Activated CD8-positive, alpha-beta T cell treated with anti-CD3 and anti-CD28 coated beads, Interleukin-2, amount 10 ng/mL, durations not matched to agents 7 days and 5 days (primary cell): ENCODE data around the gene EPS15. TPM values are rescaled to one million over a fixed set of nuclear protein-coding genes. Genes with fewer than 3 reads are reported as not detected.

Source experiments
- ATAC-seq: fragments of 150-1000 bp; cut with Tn5 transposase; one replicate; pipeline ENCODE4 v1.10.0; 2021; ENCODE audit warnings: moderate library complexity
- CTCF ChIA-PET: fragments of 350-600 bp; sonication (Branson Sonifier 250); formaldehyde crosslinking; loops from one replicate; lab custom pipeline; 2021; ENCODE audit warnings: antibody characterized with exemption; lab: Charles Lee
- POLR2A ChIA-PET: fragments of 350-600 bp; sonication (Branson Sonifier 250); formaldehyde crosslinking; loops from one replicate; lab custom pipeline; 2021; ENCODE audit warnings: antibody characterized with exemption; lab: Charles Lee
- DNase-seq: peaks from one replicate; pipeline ENCODE4 v3.0.0-alpha.2; 2020
- H3K27ac Mint-ChIP-seq: one replicate; pipeline ENCODE4 v1.8.0; 2021; ENCODE audit warnings: mild to moderate bottlenecking, mixed read lengths
- H3K27me3 Mint-ChIP-seq: one replicate; pipeline ENCODE4 v1.8.0; 2021; ENCODE audit warnings: low read depth, mixed read lengths
- H3K36me3 Mint-ChIP-seq: one replicate; pipeline ENCODE4 v1.8.0; 2021; ENCODE audit warnings: low read depth, mixed read lengths
- H3K4me1 Mint-ChIP-seq: one replicate; pipeline ENCODE4 v1.8.0; 2021; ENCODE audit warnings: low read depth, mixed read lengths
- H3K4me3 Mint-ChIP-seq: one replicate; pipeline ENCODE4 v1.8.0; 2021; ENCODE audit warnings: mild to moderate bottlenecking, mixed read lengths
- H3K9me3 Mint-ChIP-seq: one replicate; pipeline ENCODE4 v1.8.0; 2022; ENCODE audit warnings: mixed read lengths; ENCODE audit not compliant: insufficient read depth
- total RNA-seq, 2 experiments: library from RNA; stranded (reverse); gene quantifications; one replicate each; pipeline ENCODE4 v1.2.3, GENCODE V29; 2021

Gene EPS15
- total RNA-seq, 2 experiments from 2014 or later: 57.2 to 58.4 TPM

- Mint-ChIP-seq H3K9me3 (no peaks in the 10 kb centered on the region), H3K27me3 (peaks cover 7% of the 10 kb centered on the region), H3K4me3 (no peak overlapping the region), H3K4me1 (peaks cover 17% of the 10 kb centered on the region), H3K27ac (peak overlapping the region; percentile 21), H3K36me3 (no peaks in the 10 kb centered on the region)
- CTCF ChIA-PET: no interaction called here
- no peak for ATAC-seq
- no peak for DNase-seq
- POLR2A ChIA-PET: no interaction called here
Observed at GRCh38 chr1:51316113-51316845, 202.8 kb downstream of the EPS15 start.

DNA sequence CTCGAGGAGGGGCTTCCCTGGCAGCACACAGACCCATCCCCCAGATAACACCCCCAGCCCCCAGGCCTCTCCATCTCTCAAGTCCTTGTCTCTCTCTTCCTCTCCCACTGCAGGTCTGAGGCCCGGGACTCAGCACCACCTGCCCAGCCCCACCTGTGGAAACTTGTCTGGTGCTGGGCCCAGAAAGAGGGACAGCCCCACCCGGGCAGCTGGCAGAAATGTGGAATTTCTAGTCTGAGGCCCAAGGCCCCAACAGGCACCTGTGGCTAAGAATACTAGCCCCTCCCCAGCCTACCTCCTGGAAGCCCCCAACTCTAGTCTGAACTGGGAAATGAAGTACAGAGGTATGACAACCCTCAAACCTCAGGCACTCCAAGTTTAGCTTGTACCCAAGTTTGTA is 204.1 kb downstream of the EPS15 start:
- H3K9me3 Mint-ChIP-seq: no peaks in the 10 kb centered on the region
- H3K36me3 Mint-ChIP-seq: no peaks in the 10 kb centered on the region
- no peak overlapping the region for H3K27ac Mint-ChIP-seq
- no peak overlapping the region for H3K4me3 Mint-ChIP-seq
- ATAC-seq (no peak), DNase-seq (no peak)
- ChIA-PET CTCF (interaction anchor here (0.7 kb wide), 1 partner anchor 18 kb away, joined by 3 read pairs; no protein-coding TSS in a partner anchor), POLR2A (no interaction called here)
- peaks cover 5% of the 10 kb centered on the region for H3K27me3 Mint-ChIP-seq
- H3K4me1 Mint-ChIP-seq: peaks cover 25% of the 10 kb centered on the region

GRCh38 chr1:51313961-51314777 is 204.9 kb downstream of the EPS15 start:
- no peaks in the 10 kb centered on the region for H3K9me3 Mint-ChIP-seq
- ATAC-seq (no peak), DNase-seq (no peak)
- H3K36me3 Mint-ChIP-seq: no peaks in the 10 kb centered on the region
- H3K27ac Mint-ChIP-seq: peak overlapping the region; percentile 27
- peaks cover 25% of the 10 kb centered on the region for H3K4me1 Mint-ChIP-seq
- H3K27me3 Mint-ChIP-seq: peaks cover 2% of the 10 kb centered on the region
- H3K4me3 Mint-ChIP-seq: no peak overlapping the region
- CTCF ChIA-PET: no interaction called here
- POLR2A ChIA-PET: no interaction called here

GRCh38 chr1:51313268-51313852 is 205.7 kb downstream of the EPS15 start:
- CTCF ChIA-PET: interaction anchor here (0.8 to 1.2 kb wide), 2 partner anchors 12 to 125 kb away, joined by 3 read pairs; no protein-coding TSS in a partner anchor
- H3K9me3 Mint-ChIP-seq: no peaks in the 10 kb centered on the region
- H3K4me1 Mint-ChIP-seq: peaks cover 25% of the 10 kb centered on the region
- no peak overlapping the region for H3K4me3 Mint-ChIP-seq
- POLR2A ChIA-PET: no interaction called here
- ATAC-seq (no peak), DNase-seq (no peak)
- H3K36me3 Mint-ChIP-seq: no peaks in the 10 kb centered on the region
- H3K27me3 Mint-ChIP-seq: no peaks in the 10 kb centered on the region
- peak overlapping the region; percentile 22 for H3K27ac Mint-ChIP-seq

DNA sequence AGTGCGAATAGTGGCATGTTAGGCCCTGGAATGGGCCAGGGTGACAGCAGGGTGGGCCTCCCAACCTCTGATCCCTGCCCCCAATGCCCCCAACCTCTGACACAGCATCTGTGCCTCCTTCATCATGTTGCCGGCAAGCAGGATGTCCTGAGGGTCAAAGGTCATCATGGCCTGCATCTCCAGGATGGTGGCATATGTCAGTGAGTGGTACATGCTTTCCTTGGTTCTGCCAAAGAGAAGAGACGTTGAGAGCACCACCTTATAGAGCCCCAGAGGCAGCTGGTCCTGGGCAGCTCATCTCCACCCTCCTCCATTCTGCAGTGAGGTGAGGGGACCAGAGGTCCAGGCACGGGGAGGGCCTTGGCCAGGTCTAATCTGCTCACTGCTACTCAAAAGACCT is 206.3 kb downstream of the EPS15 start:
- POLR2A ChIA-PET: no interaction called here
- DNase-seq (no peak), ATAC-seq (no peak)
- Mint-ChIP-seq H3K9me3 (no peaks in the 10 kb centered on the region), H3K4me3 (no peak overlapping the region), H3K36me3 (no peaks in the 10 kb centered on the region), H3K27me3 (no peaks in the 10 kb centered on the region), H3K27ac (no peak overlapping the region), H3K4me1 (peaks cover 25% of the 10 kb centered on the region)
- CTCF ChIA-PET: interaction anchor here (0.6 to 1.2 kb wide), 4 partner anchors 11 to 223 kb away, joined by 3 read pairs; no protein-coding TSS in a partner anchor

DNA sequence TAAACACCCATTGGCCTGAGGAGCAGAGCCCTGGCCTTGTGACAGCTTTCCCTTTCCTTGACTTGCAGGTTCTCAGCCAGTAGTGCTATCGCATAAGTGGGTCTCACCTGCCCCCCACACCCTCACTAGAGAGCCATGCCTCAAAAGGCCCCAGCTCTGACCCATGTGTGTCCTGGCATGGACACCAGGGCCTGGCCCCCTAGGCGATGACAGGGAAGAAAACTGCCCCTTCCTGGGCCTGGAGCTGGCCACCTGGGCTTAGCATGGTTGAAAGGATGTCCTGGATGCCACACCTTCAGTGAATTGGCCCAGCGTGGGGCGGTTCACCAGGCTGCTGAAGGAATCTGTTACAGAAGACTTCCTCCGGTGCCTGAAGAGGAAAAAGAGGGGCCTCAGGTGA is 207.2 kb downstream of the EPS15 start:
- Mint-ChIP-seq H3K27ac (no peak overlapping the region), H3K4me1 (peaks cover 25% of the 10 kb centered on the region), H3K27me3 (no peaks in the 10 kb centered on the region), H3K36me3 (no peaks in the 10 kb centered on the region), H3K4me3 (no peak overlapping the region), H3K9me3 (no peaks in the 10 kb centered on the region)
- ATAC-seq (no peak), DNase-seq (no peak)
- ChIA-PET POLR2A (no interaction called here), CTCF (interaction anchor here (0.6 to 1.1 kb wide), 2 partner anchors 12 to 223 kb away, joined by 3 read pairs; no protein-coding TSS in a partner anchor)

- Mint-ChIP-seq H3K4me1 (peaks cover 23% of the 10 kb centered on the region), H3K4me3 (no peak overlapping the region), H3K27ac (peak overlapping the region; percentile 17), H3K9me3 (no peaks in the 10 kb centered on the region), H3K27me3 (no peaks in the 10 kb centered on the region), H3K36me3 (no peaks in the 10 kb centered on the region)
- CTCF ChIA-PET: no interaction called here
- POLR2A ChIA-PET: interaction anchor here (0.5 kb wide), 1 partner anchor 49 kb away, joined by 4 read pairs; no protein-coding TSS in a partner anchor
- ATAC-seq (peak; percentile 20), DNase-seq (no peak)
Observed at GRCh38 chr1:51310871-51311613, 208.0 kb downstream of the EPS15 start.

DNA sequence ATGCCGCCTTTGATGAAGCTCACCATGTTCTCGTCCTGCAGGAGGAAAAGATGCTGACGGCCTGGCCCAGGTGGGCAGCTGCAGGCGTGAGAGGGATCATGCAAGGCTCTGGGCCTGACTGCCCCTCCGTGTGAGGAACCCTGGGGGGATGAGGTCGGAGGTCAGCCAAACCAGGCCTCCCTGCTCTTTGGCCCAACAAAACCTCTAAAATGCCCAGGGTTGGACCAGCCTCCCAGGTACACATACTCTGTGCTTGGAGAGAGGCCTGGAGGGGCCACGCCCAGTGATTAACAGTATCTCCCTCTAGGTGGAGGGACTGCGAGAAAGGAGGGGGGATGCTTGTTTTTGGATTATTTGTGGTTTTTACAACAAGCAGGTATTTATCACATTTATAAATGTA is 209.8 kb downstream of the EPS15 start:
- Mint-ChIP-seq H3K4me1 (peaks cover 20% of the 10 kb centered on the region), H3K4me3 (no peak overlapping the region), H3K27me3 (no peaks in the 10 kb centered on the region), H3K27ac (no peak overlapping the region), H3K36me3 (no peaks in the 10 kb centered on the region), H3K9me3 (no peaks in the 10 kb centered on the region)
- DNase-seq (no peak), ATAC-seq (no peak)
- POLR2A ChIA-PET: no interaction called here
- CTCF ChIA-PET: interaction anchor here (1.2 kb wide), 1 partner anchor 12 kb away, joined by 7 read pairs; no protein-coding TSS in a partner anchor

- DNase-seq (no peak), ATAC-seq (no peak)
- no peaks in the 10 kb centered on the region for H3K9me3 Mint-ChIP-seq
- H3K4me3 Mint-ChIP-seq: no peak overlapping the region
- H3K4me1 Mint-ChIP-seq: peaks cover 15% of the 10 kb centered on the region
- H3K27ac Mint-ChIP-seq: no peak overlapping the region
- ChIA-PET POLR2A (no interaction called here), CTCF (no interaction called here)
- no peaks in the 10 kb centered on the region for H3K36me3 Mint-ChIP-seq
- no peaks in the 10 kb centered on the region for H3K27me3 Mint-ChIP-seq
Observed at GRCh38 chr1:51308636-51309035, 210.4 kb downstream of the EPS15 start.

GRCh38 chr1:51306950-51307349 is 212.1 kb downstream of the EPS15 start:
- Mint-ChIP-seq H3K27ac (no peak overlapping the region), H3K36me3 (no peaks in the 10 kb centered on the region), H3K4me3 (no peak overlapping the region), H3K9me3 (no peaks in the 10 kb centered on the region), H3K27me3 (no peaks in the 10 kb centered on the region), H3K4me1 (peaks cover 11% of the 10 kb centered on the region)
- no peak for ATAC-seq
- no peak for DNase-seq
- CTCF ChIA-PET: interaction anchor here (0.6 to 3.8 kb wide), 2 partner anchors 10 to 462 kb away, joined by 4 to 31 read pairs; no protein-coding TSS in a partner anchor
- POLR2A ChIA-PET: interaction anchor here (0.7 kb wide), 1 partner anchor 12 kb away, joined by 3 read pairs; no protein-coding TSS in a partner anchor

- Mint-ChIP-seq H3K9me3 (no peaks in the 10 kb centered on the region), H3K4me3 (no peak overlapping the region), H3K36me3 (no peaks in the 10 kb centered on the region), H3K4me1 (peaks cover 12% of the 10 kb centered on the region), H3K27ac (no peak overlapping the region), H3K27me3 (no peaks in the 10 kb centered on the region)
- DNase-seq: no peak
- ChIA-PET CTCF (interaction anchor here (3.8 kb wide), 1 partner anchor 9 kb away, joined by 31 read pairs; no protein-coding TSS in a partner anchor), POLR2A (interaction anchor here (1.1 kb wide), 1 partner anchor 9 kb away, joined by 6 read pairs; no protein-coding TSS in a partner anchor)
- ATAC-seq: no peak
Observed at GRCh38 chr1:51305371-51305823, 213.7 kb downstream of the EPS15 start.
